IMR-90 (cell line): ENCODE results near the gene PDXK. TPM values are rescaled to one million over a fixed set of nuclear protein-coding genes. Genes with fewer than 3 reads are reported as not detected.

Experiments
- ATAC-seq: fragments of 200-7000 bp; cut with Tn5 transposase; 2 replicates; pipeline ENCODE4 v1.9.1; 2020; ENCODE audit warnings: low read depth, mild to moderate bottlenecking, moderate library complexity
- BruUV-seq: library from RNA; stranded (reverse); fragments of 400-500 nt; replicated peaks from 2 replicates; lab custom pipeline; 2021; lab: Mats Ljungman, UMichigan
- CTCF ChIA-PET: fragments of 300-600 bp; formaldehyde crosslinking; extraction: SDS; loops from one replicate; lab custom pipeline; 2021; ENCODE audit warnings: antibody characterized with exemption; lab: Yijun Ruan, JAX
- POLR2A ChIA-PET: fragments of 300-600 bp; sonication (Branson Sonifier 250); formaldehyde crosslinking; loops from one replicate; lab custom pipeline; 2022; ENCODE audit warnings: antibody characterized with exemption; ENCODE audit not compliant: unreplicated experiment; lab: Charles Lee
- DNase-seq: peaks from one replicate; pipeline ENCODE4 v3.0.0; 2013
- H2AFZ ChIP-seq: replicated peaks from 2 replicates; pipeline ENCODE3; 2013; ENCODE audit warnings: low read length, mild to moderate bottlenecking; ENCODE audit not compliant: poor library complexity
- H2AK5ac ChIP-seq: 2 replicates; pipeline ENCODE4 v1.6.1; 2013; ENCODE audit warnings: low read depth, low read length, inconsistent platforms
- H2AK9ac ChIP-seq: replicated peaks from 2 replicates; pipeline ENCODE3; 2013; ENCODE audit warnings: mild to moderate bottlenecking, low read depth, low read length, moderate library complexity; ENCODE audit not compliant: poor library complexity
- H2BK120ac ChIP-seq: 2 replicates; pipeline ENCODE4 v1.6.1; 2013; ENCODE audit warnings: low read depth, low read length, inconsistent platforms
- H2BK15ac ChIP-seq: 3 replicates; pipeline ENCODE4 v1.6.1; 2013; ENCODE audit warnings: low read depth, low read length, inconsistent platforms
- H2BK20ac ChIP-seq: 2 replicates; pipeline ENCODE4 v1.6.1; 2013; ENCODE audit warnings: low read depth, mild to moderate bottlenecking, inconsistent platforms, low read length, moderate library complexity
- H2BK5ac ChIP-seq: 2 replicates; pipeline ENCODE4 v1.6.1; 2013; ENCODE audit warnings: mild to moderate bottlenecking, low read depth, low read length, inconsistent platforms; ENCODE audit not compliant: poor library complexity, severe bottlenecking
- H3K14ac ChIP-seq: replicated peaks from 2 replicates; pipeline ENCODE4 v1.6.1; 2013; ENCODE audit warnings: low read depth, low read length, inconsistent platforms
- H3K18ac ChIP-seq: 2 replicates; pipeline ENCODE4 v1.6.1; 2013; ENCODE audit warnings: low read depth, low read length, control low read depth
- H3K23ac ChIP-seq: 2 replicates; pipeline ENCODE4 v1.6.1; 2013; ENCODE audit warnings: low read depth, low read length, inconsistent platforms
- H3K27ac ChIP-seq: 2 replicates; pipeline ENCODE4 v1.5.1; 2013; ENCODE audit warnings: mild to moderate bottlenecking, control low read depth, low read length; ENCODE audit not compliant: insufficient read depth
- H3K27me3 ChIP-seq: 2 replicates; pipeline ENCODE4 v1.6.1; 2013; ENCODE audit warnings: low read length; ENCODE audit not compliant: control insufficient read depth, insufficient read depth
- H3K36me3 ChIP-seq: 2 replicates; pipeline ENCODE4 v1.6.1; 2013; ENCODE audit warnings: low read length, mixed read lengths; ENCODE audit not compliant: control insufficient read depth, insufficient read depth
- H3K4ac ChIP-seq: 2 replicates; pipeline ENCODE4 v1.6.1; 2013; ENCODE audit warnings: low read depth, low read length, inconsistent platforms
- H3K4me1 ChIP-seq: 2 replicates; pipeline ENCODE4 v1.6.1; 2013; ENCODE audit warnings: low read length, mixed read lengths; ENCODE audit not compliant: control insufficient read depth, insufficient read depth
- H3K4me2 ChIP-seq: 2 replicates; pipeline ENCODE4 v1.6.1; 2013; ENCODE audit warnings: low read depth, mild to moderate bottlenecking, control low read depth, low read length, moderate library complexity
- H3K4me3 ChIP-seq: 2 replicates; pipeline ENCODE4 v1.5.1; 2013; ENCODE audit warnings: low read depth, mild to moderate bottlenecking, control low read depth, low read length, moderate library complexity; ENCODE audit not compliant: insufficient read depth
- H3K56ac ChIP-seq: 2 replicates; pipeline ENCODE4 v1.6.1; 2013; ENCODE audit warnings: low read length, inconsistent platforms; ENCODE audit not compliant: insufficient read depth; ENCODE audit errors: extremely low read depth
- H3K79me1 ChIP-seq, 2 experiments: 2 replicates each; pipeline ENCODE4 v1.6.1; 2013; ENCODE audit warnings: low read length in 2 of 2, inconsistent platforms in 1 of 2, low read depth in 1 of 2
- H3K9ac ChIP-seq: 2 replicates; pipeline ENCODE4 v1.6.1; 2013; ENCODE audit warnings: low read depth, low read length, control low read depth
- H3K9me1 ChIP-seq: 2 replicates; pipeline ENCODE4 v1.6.1; 2013; ENCODE audit warnings: low read length, inconsistent platforms; ENCODE audit not compliant: insufficient read depth
- H3K9me3 ChIP-seq: 2 replicates; pipeline ENCODE4 v1.6.1; 2013; ENCODE audit warnings: low read length; ENCODE audit not compliant: control insufficient read depth, insufficient read depth
- H4K20me1 ChIP-seq: 2 replicates; pipeline ENCODE4 v1.6.1; 2013; ENCODE audit warnings: low read length, inconsistent platforms; ENCODE audit not compliant: insufficient read depth
- H4K5ac ChIP-seq: 2 replicates; pipeline ENCODE4 v1.6.1; 2013; ENCODE audit warnings: mild to moderate bottlenecking, low read depth, low read length, control low read depth
- H4K8ac ChIP-seq, 2 experiments: 2 replicates each; pipeline ENCODE4 v1.6.1; 2013; ENCODE audit warnings: low read depth in 2 of 2, low read length in 2 of 2, control low read depth in 1 of 2, inconsistent platforms in 1 of 2
- H4K91ac ChIP-seq: 2 replicates; pipeline ENCODE4 v1.6.1; 2013; ENCODE audit warnings: low read depth, low read length, inconsistent platforms; ENCODE audit not compliant: insufficient read depth
- BHLHE40 ChIP-seq: fragments of 150-350 bp; IDR thresholded peaks from 2 replicates; pipeline ENCODE4 v1.6.1; 2016; ENCODE audit warnings: mild to moderate bottlenecking, low read depth, low read length
- CHD1 ChIP-seq: IDR thresholded peaks from 2 replicates; pipeline ENCODE4 v1.6.1; 2012; ENCODE audit warnings: low read depth, low read length, improper control_type of control experiment
- CTCF ChIP-seq: conservative IDR thresholded peaks from 2 replicates; pipeline ENCODE4 v1.5.1; 2012; ENCODE audit warnings: mild to moderate bottlenecking, low read depth, low read length, improper control_type of control experiment
- FOS ChIP-seq: fragments of 150-350 bp; IDR thresholded peaks from 2 replicates; pipeline ENCODE4 v1.6.1; 2016; ENCODE audit warnings: low read depth, low read length
- MAZ ChIP-seq: IDR thresholded peaks from 2 replicates; pipeline ENCODE4 v1.6.1; 2012; ENCODE audit warnings: low read depth, mild to moderate bottlenecking, low read length, improper control_type of control experiment, moderate library complexity, borderline replicate concordance
- MXI1 ChIP-seq: IDR thresholded peaks from 2 replicates; pipeline ENCODE4 v1.6.1; 2012; ENCODE audit warnings: low read depth, mild to moderate bottlenecking, low read length, moderate library complexity, borderline replicate concordance
- NFE2L2 ChIP-seq: fragments of 150-350 bp; IDR thresholded peaks from 2 replicates; pipeline ENCODE4 v1.6.1; 2016; ENCODE audit warnings: low read depth, mild to moderate bottlenecking, low read length
- RAD21 ChIP-seq: IDR thresholded peaks from 2 replicates; pipeline ENCODE4 v1.6.1; 2012; ENCODE audit warnings: low read length, improper control_type of control experiment
- RFX5 ChIP-seq: IDR thresholded peaks from 2 replicates; pipeline ENCODE4 v1.8.0; 2012; ENCODE audit warnings: low read depth, mild to moderate bottlenecking, low read length, moderate library complexity
- USF2 ChIP-seq: fragments of 150-350 bp; IDR thresholded peaks from 2 replicates; pipeline ENCODE4 v1.6.1; 2017; ENCODE audit warnings: mild to moderate bottlenecking, antibody characterized with exemption, low read length, low read depth
- WGBS, 2 experiments: methylation state at CpG; one replicate each; pipeline versions ENCODE4 v1.1.5 to v1.1.7; 2013; ENCODE audit warnings: missing lambda C conversion rate in 2 of 2; ENCODE audit not compliant: insufficient read length in 1 of 2; ENCODE audit errors: extremely low coverage in 2 of 2; 5-methylcytosine and 5-hydroxymethylcytosine counted together
- dilution Hi-C: fragments of 300-500 bp; cut with HindIII; formaldehyde crosslinking; loops from one replicate; pipeline ENCODE4 v1.14.3; 2018; ENCODE audit warnings: low sequenced_read_pairs; ENCODE audit not compliant: unreplicated experiment
- in situ Hi-C: fragments of 300-500 bp; cut with MboI; formaldehyde crosslinking; loops from 3 replicates; pipeline ENCODE4 v1.14.3; 2019; ENCODE audit warnings: low sequenced_read_pairs, inconsistent platforms, mixed read lengths
- intact Hi-C: fragments of 100-400 bp; cut with micrococcal nuclease; formaldehyde crosslinking; loops from 2 replicates; pipeline ENCODE4 v1.10.0; 2022
- polyA plus RNA-seq, 3 experiments: library from polyadenylated mRNA; depleted of rRNA; stranded (reverse); fragments of >200 nt; gene quantifications; 2 replicates each; pipeline ENCODE4 v1.2.3, GENCODE V29; 2012; ENCODE audit warnings: low replicate concordance in 1 of 3
- total RNA-seq: library from RNA; depleted of rRNA; stranded (reverse); fragments of >200 nt; gene quantifications from 2 replicates; pipeline ENCODE4 v1.2.3, GENCODE V29; 2012
- TF ChIP-seq, protein P1 (sequence below): fragments of 150-350 bp; IDR thresholded peaks from 2 replicates; pipeline ENCODE4 v1.6.1; 2016; ENCODE audit warnings: low read depth, mild to moderate bottlenecking, low read length, moderate library complexity, borderline replicate concordance

Gene PDXK
- total and polyA plus RNA-seq, 2 of the 4 experiments (the other 2 are of a cell fraction) = 155 to 312 TPM

DNA sequence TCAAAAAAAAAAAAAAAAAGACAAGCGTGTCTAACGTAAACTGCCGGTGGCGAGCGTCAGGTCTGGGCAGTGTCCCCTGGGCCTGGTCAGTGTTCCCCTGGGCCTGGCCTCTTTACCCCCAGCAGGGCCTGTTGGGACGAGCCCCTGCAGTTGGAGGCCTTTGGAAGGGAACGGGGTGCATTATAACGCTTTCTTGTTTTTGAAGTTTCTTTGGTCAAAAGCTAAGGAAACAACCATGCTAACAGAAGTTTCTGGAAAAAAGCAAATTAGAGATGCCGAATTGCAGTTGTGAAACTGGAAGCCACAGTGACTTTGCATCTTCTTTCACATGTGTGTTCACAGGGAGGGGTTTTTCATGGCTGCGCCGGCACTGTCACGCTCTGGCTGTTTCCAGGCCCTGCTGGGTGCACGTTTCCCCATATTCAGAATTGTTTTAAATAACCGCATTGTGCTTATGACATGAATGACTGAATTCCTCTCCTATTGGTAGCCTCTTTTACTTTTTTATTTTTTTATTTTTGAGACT is 86.4 kb downstream of the PDXK start:
- WGBS, 2 experiments = 100% methylated on average over 1 of the region's 14 CpGs; no CpG with 5 or more reads in 1 of the 2 experiments

More for the DNA sequence above, 86.4 kb downstream of the PDXK start:
- Histone ChIP-seq H3K4me1 (no peaks in the 10 kb centered on the region), H2AK9ac (no peak overlapping the region), H2AFZ (no peak overlapping the region), H3K23ac (no peak overlapping the region), H3K9me3 (no peaks in the 10 kb centered on the region), H4K91ac (no peak overlapping the region), H2BK120ac (no peak overlapping the region), H3K4ac (no peak overlapping the region), H3K36me3 (peaks cover 38% of the 10 kb centered on the region), H4K20me1 (no peaks in the 10 kb centered on the region; the same call in none of the 2 replicates), H3K27ac (no peak overlapping the region), H3K79me1 (no peaks in the 10 kb centered on the region), H3K27me3 (no peaks in the 10 kb centered on the region), H3K18ac (no peak overlapping the region), H2BK15ac (no peak overlapping the region), H4K8ac (no peak overlapping the region), H2AK5ac (no peak overlapping the region), H2BK20ac (no peak overlapping the region), H2BK5ac (no peak overlapping the region), H3K9me1 (no peaks in the 10 kb centered on the region), H4K5ac (no peak overlapping the region), H3K4me2 (no peak overlapping the region), H3K9ac (no peak overlapping the region), H3K14ac (no peak overlapping the region), H3K4me3 (no peak overlapping the region), H3K56ac (no peak overlapping the region)
- TF ChIP-seq BHLHE40 (no peak), RAD21 (no peak), USF2 (no peak), FOS (no peak), CHD1 (no peak), RFX5 (no peak), MAZ (no peak), NFE2L2 (no peak), CTCF (no peak), MXI1 (no peak)
- TF ChIP-seq, protein P1, sequence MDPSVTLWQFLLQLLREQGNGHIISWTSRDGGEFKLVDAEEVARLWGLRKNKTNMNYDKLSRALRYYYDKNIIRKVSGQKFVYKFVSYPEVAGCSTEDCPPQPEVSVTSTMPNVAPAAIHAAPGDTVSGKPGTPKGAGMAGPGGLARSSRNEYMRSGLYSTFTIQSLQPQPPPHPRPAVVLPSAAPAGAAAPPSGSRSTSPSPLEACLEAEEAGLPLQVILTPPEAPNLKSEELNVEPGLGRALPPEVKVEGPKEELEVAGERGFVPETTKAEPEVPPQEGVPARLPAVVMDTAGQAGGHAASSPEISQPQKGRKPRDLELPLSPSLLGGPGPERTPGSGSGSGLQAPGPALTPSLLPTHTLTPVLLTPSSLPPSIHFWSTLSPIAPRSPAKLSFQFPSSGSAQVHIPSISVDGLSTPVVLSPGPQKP = no peak
- DNase-seq = no peak
- ATAC-seq = no peak
- ChIA-PET POLR2A (no interaction called here), CTCF (no interaction called here)
- intact Hi-C loops (no loop called here), in situ Hi-C loops (no loop called here), dilution Hi-C loops (no loop called here)
- no TSS peak for BruUV-seq
